ENCODE results near the gene CHN2.
A peak's percentile ranks its signal among the peaks of the same experiment; 100 is the strongest.

Gene CHN2

DNA sequence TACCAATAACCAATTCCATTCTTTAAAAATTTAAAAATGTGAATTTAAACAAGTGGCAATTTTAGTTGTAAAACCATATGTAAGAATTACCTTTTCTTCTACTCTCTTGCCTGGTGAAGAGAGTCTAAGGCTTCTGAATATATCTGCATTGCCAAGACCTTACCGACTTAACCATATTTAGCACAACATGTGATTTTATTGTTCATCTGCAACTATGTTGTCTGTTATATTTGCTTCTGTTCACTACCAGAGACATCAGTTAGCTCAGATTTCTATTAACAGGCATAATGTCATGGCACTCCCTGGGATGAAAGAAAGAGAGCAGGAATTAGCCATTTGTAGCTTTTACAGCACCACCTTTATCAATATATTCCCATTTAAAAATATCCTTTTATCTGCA lies 55.3 kb downstream of the CHN2 start:
- Histone ChIP-seq H3K4me1 (ENCODE audit: control extremely low read depth in 1 of 4, control insufficient read depth in 4 of 4, insufficient read depth in 4 of 4, low read length in 3 of 4) (peaks cover 3 to 33% (median 26%) of the 10 kb centered on the region in 4 experiments), H3K9me3 (ENCODE audit: control extremely low read depth in 1 of 5, control insufficient read depth in 4 of 5, insufficient read depth in 2 of 5, low read depth in 1 of 5, low read length in 4 of 5) (no peaks in the 10 kb centered on the region), H3K27ac (ENCODE audit: insufficient read depth in 1 of 2, low read depth in 1 of 2, low read length in 2 of 2, poor library complexity in 1 of 2, severe bottlenecking in 2 of 2) (no peak overlapping the region), H3K36me3 (ENCODE audit: control insufficient read depth in 4 of 4, insufficient read depth in 4 of 4, low read length in 3 of 4) (no peaks in the 10 kb centered on the region), H3K27me3 (replicated peaks in 2 of 5; ENCODE audit: control insufficient read depth in 4 of 5, insufficient read depth in 5 of 5, low read length in 4 of 5) (no peaks in the 10 kb centered on the region), H3K4me3 (ENCODE audit: control insufficient read depth in 1 of 7, extremely low read depth in 1 of 7, insufficient read depth in 4 of 7, low read depth in 2 of 7, low read length in 6 of 7) (no peak overlapping the region)
- WGBS (ENCODE audit: insufficient coverage), result no CpG with 5 or more reads among the region's 1 CpG
- ChIA-PET CTCF (interaction anchor here (0.9 to 1.0 kb wide), 2 partner anchors 9 to 94 kb away, joined by 3 read pairs; no protein-coding TSS in a partner anchor), POLR2A (no interaction called here)
- DNase-seq, result no peak

DNA sequence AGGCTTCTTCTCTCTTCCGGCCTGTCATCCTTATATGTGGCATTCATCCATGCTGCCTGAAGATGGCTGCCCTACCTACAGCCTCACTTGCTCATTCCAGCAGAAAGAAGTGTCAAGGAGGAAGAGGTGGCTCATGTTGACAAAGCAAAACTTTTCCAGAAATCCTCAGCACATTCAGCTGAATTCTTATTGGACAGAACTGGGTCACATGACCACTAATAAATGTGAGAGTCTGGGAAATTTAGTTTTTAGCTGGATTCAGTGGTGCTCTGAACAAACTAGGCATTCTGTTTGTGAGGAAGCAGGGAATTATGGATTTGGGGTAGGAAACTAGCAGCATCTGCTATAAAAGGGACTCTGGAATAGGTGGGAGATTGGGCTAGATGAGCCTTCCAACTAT lies 58.6 kb downstream of the CHN2 start:
- no peak for DNase-seq
- ChIA-PET POLR2A (no interaction called here), CTCF (interaction anchor here (1.1 kb wide), 1 partner anchor 73 kb away, joined by 3 read pairs; no protein-coding TSS in a partner anchor)
- Histone ChIP-seq H3K27me3 (replicated peaks in 2 of 5; ENCODE audit: control insufficient read depth in 4 of 5, insufficient read depth in 5 of 5, low read length in 4 of 5) (no peaks in the 10 kb centered on the region), H3K27ac (ENCODE audit: insufficient read depth in 1 of 2, low read depth in 1 of 2, low read length in 2 of 2, poor library complexity in 1 of 2, severe bottlenecking in 2 of 2) (no peak overlapping the region), H3K36me3 (ENCODE audit: control insufficient read depth in 4 of 4, insufficient read depth in 4 of 4, low read length in 3 of 4) (no peaks in the 10 kb centered on the region), H3K4me3 (ENCODE audit: control insufficient read depth in 1 of 7, extremely low read depth in 1 of 7, insufficient read depth in 4 of 7, low read depth in 2 of 7, low read length in 6 of 7) (no peak overlapping the region), H3K9me3 (ENCODE audit: control extremely low read depth in 1 of 5, control insufficient read depth in 4 of 5, insufficient read depth in 2 of 5, low read depth in 1 of 5, low read length in 4 of 5) (no peaks in the 10 kb centered on the region), H3K4me1 (ENCODE audit: control extremely low read depth in 1 of 4, control insufficient read depth in 4 of 4, insufficient read depth in 4 of 4, low read length in 3 of 4) (peaks cover 3 to 11% (median 8%) of the 10 kb centered on the region in 4 experiments)
- WGBS (ENCODE audit: insufficient coverage), result 100% methylated on average over 1 of the region's 1 CpG

GRCh38 chr7:29254591-29254990 lies 60.0 kb downstream of the CHN2 start:
- 89% methylated on average over 6 of the region's 6 CpGs for WGBS (ENCODE audit: insufficient coverage)
- H3K9me3 ChIP-seq (ENCODE audit: control extremely low read depth in 1 of 5, control insufficient read depth in 4 of 5, insufficient read depth in 2 of 5, low read depth in 1 of 5, low read length in 4 of 5), result no peaks in the 10 kb centered on the region
- peak in 1 of 3 donors; percentile 31 for DNase-seq
- H3K27me3 ChIP-seq (replicated peaks in 2 of 5; ENCODE audit: control insufficient read depth in 4 of 5, insufficient read depth in 5 of 5, low read length in 4 of 5), result no peaks in the 10 kb centered on the region
- ChIA-PET POLR2A (no interaction called here), CTCF (no interaction called here)
- no peak overlapping the region for H3K27ac ChIP-seq (ENCODE audit: insufficient read depth in 1 of 2, low read depth in 1 of 2, low read length in 2 of 2, poor library complexity in 1 of 2, severe bottlenecking in 2 of 2)
- peaks cover 0 to 3% (median 0%) of the 10 kb centered on the region in 4 experiments for H3K4me1 ChIP-seq (ENCODE audit: control extremely low read depth in 1 of 4, control insufficient read depth in 4 of 4, insufficient read depth in 4 of 4, low read length in 3 of 4)
- no peaks in the 10 kb centered on the region for H3K36me3 ChIP-seq (ENCODE audit: control insufficient read depth in 4 of 4, insufficient read depth in 4 of 4, low read length in 3 of 4)
- no peak overlapping the region for H3K4me3 ChIP-seq (ENCODE audit: control insufficient read depth in 1 of 7, extremely low read depth in 1 of 7, insufficient read depth in 4 of 7, low read depth in 2 of 7, low read length in 6 of 7)

DNA sequence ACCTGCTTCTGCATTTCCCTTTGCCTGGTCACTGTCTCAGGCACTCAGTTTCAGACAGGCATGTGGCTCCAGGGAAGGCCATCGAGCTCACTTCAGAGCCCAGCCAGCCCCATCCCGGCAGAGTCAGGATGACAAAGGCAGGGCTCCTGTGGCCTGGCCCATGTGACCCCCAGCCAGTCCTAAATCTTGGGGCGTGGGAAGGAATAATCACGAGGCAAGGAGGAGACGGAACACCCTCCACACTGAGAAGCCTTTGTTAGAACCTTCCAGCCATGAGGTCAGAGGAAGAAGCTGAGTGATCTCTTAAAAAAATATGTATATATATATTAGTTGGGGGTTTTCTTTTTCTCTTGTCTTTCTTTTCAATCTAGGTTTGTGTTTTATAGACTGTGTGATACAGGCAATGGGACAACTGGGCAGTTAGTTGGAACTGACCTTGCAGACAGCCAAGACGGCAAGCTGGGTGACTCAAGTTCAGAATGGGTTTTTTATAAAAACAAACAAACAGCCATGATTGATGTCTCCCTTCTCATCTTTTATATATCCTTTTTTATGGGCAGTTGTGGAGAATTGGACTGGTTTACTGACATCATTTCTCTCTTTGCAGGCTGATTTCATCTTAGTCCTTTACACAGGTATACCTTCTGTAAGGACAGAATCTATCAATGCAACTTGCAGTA lies 60.8 kb downstream of the CHN2 start:
- Histone ChIP-seq H3K36me3 (ENCODE audit: control insufficient read depth in 4 of 4, insufficient read depth in 4 of 4, low read length in 3 of 4) (no peaks in the 10 kb centered on the region), H3K27me3 (replicated peaks in 2 of 5; ENCODE audit: control insufficient read depth in 4 of 5, insufficient read depth in 5 of 5, low read length in 4 of 5) (no peaks in the 10 kb centered on the region), H3K4me3 (ENCODE audit: control insufficient read depth in 1 of 7, extremely low read depth in 1 of 7, insufficient read depth in 4 of 7, low read depth in 2 of 7, low read length in 6 of 7) (no peak overlapping the region), H3K27ac (ENCODE audit: insufficient read depth in 1 of 2, low read depth in 1 of 2, low read length in 2 of 2, poor library complexity in 1 of 2, severe bottlenecking in 2 of 2) (no peak overlapping the region), H3K4me1 (ENCODE audit: control extremely low read depth in 1 of 4, control insufficient read depth in 4 of 4, insufficient read depth in 4 of 4, low read length in 3 of 4) (peaks cover 0 to 1% (median 0%) of the 10 kb centered on the region in 4 experiments), H3K9me3 (ENCODE audit: control extremely low read depth in 1 of 5, control insufficient read depth in 4 of 5, insufficient read depth in 2 of 5, low read depth in 1 of 5, low read length in 4 of 5) (no peaks in the 10 kb centered on the region)
- no peak for DNase-seq
- WGBS (ENCODE audit: insufficient coverage), result no CpG with 5 or more reads among the region's 6 CpGs
- ChIA-PET POLR2A (no interaction called here), CTCF (no interaction called here)

- Histone ChIP-seq H3K4me1 (ENCODE audit: control extremely low read depth in 1 of 4, control insufficient read depth in 4 of 4, insufficient read depth in 4 of 4, low read length in 3 of 4) (no peaks in the 10 kb centered on the region), H3K27ac (ENCODE audit: insufficient read depth in 1 of 2, low read depth in 1 of 2, low read length in 2 of 2, poor library complexity in 1 of 2, severe bottlenecking in 2 of 2) (no peak overlapping the region), H3K4me3 (ENCODE audit: control insufficient read depth in 1 of 7, extremely low read depth in 1 of 7, insufficient read depth in 4 of 7, low read depth in 2 of 7, low read length in 6 of 7) (no peak overlapping the region), H3K9me3 (ENCODE audit: control extremely low read depth in 1 of 5, control insufficient read depth in 4 of 5, insufficient read depth in 2 of 5, low read depth in 1 of 5, low read length in 4 of 5) (no peaks in the 10 kb centered on the region), H3K27me3 (replicated peaks in 2 of 5; ENCODE audit: control insufficient read depth in 4 of 5, insufficient read depth in 5 of 5, low read length in 4 of 5) (no peaks in the 10 kb centered on the region), H3K36me3 (ENCODE audit: control insufficient read depth in 4 of 4, insufficient read depth in 4 of 4, low read length in 3 of 4) (no peaks in the 10 kb centered on the region)
- DNase-seq, result peak in 2 of 3 donors; percentile 20 to 44
- WGBS (ENCODE audit: insufficient coverage), result 100% methylated on average over 1 of the region's 5 CpGs
- POLR2A ChIA-PET, result no interaction called here
- CTCF ChIA-PET, result no interaction called here
Observed at GRCh38 chr7:29255906-29256692, 61.5 kb downstream of the CHN2 start.

DNA sequence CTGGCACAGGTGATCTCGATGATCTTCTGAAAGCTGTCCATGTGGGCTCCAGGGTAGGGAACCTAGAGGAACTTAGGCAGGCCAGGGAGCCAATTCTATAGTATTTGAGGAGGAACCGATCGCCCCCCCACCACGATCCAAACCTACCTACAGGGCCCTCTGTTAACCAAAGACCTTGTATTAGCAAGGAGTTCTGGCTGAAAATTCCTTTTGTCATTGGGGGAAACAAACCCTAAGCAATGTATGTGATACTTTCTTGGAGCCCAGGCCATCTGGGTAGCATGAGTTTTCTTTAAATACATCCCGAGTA lies 62.1 kb downstream of the CHN2 start:
- no peak for DNase-seq
- H3K4me1 ChIP-seq (ENCODE audit: control extremely low read depth in 1 of 4, control insufficient read depth in 4 of 4, insufficient read depth in 4 of 4, low read length in 3 of 4), result no peaks in the 10 kb centered on the region
- WGBS (ENCODE audit: insufficient coverage), result 98% methylated on average over 5 of the region's 5 CpGs
- H3K36me3 ChIP-seq (ENCODE audit: control insufficient read depth in 4 of 4, insufficient read depth in 4 of 4, low read length in 3 of 4), result no peaks in the 10 kb centered on the region
- CTCF ChIA-PET, result no interaction called here
- no peaks in the 10 kb centered on the region for H3K27me3 ChIP-seq (replicated peaks in 2 of 5; ENCODE audit: control insufficient read depth in 4 of 5, insufficient read depth in 5 of 5, low read length in 4 of 5)
- no peak overlapping the region for H3K4me3 ChIP-seq (ENCODE audit: control insufficient read depth in 1 of 7, extremely low read depth in 1 of 7, insufficient read depth in 4 of 7, low read depth in 2 of 7, low read length in 6 of 7)
- no peaks in the 10 kb centered on the region for H3K9me3 ChIP-seq (ENCODE audit: control extremely low read depth in 1 of 5, control insufficient read depth in 4 of 5, insufficient read depth in 2 of 5, low read depth in 1 of 5, low read length in 4 of 5)
- POLR2A ChIA-PET, result no interaction called here
- H3K27ac ChIP-seq (ENCODE audit: insufficient read depth in 1 of 2, low read depth in 1 of 2, low read length in 2 of 2, poor library complexity in 1 of 2, severe bottlenecking in 2 of 2), result no peak overlapping the region

DNA sequence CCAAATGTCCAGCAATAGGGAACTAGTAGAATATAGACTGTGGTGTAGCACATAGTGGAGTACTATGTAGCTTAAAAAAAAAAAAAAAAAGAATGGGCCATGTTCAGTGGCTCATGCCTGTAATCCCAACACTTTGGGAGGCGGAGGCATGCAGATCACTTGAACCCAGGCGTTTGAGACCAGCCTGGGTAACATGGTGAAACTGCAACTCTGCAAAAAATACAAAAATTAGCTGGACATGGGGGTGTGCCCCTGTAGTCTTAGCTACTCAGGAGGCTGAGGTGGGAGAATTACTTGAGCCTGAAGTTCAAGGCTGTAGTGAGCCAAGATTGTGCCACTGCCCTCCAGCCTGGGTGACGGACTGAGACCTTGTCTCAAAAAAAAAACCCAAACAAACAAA lies 64.4 kb downstream of the CHN2 start:
- POLR2A ChIA-PET, result no interaction called here
- Histone ChIP-seq H3K27ac (ENCODE audit: insufficient read depth in 1 of 2, low read depth in 1 of 2, low read length in 2 of 2, poor library complexity in 1 of 2, severe bottlenecking in 2 of 2) (no peak overlapping the region), H3K4me1 (ENCODE audit: control extremely low read depth in 1 of 4, control insufficient read depth in 4 of 4, insufficient read depth in 4 of 4, low read length in 3 of 4) (no peaks in the 10 kb centered on the region), H3K27me3 (replicated peaks in 2 of 5; ENCODE audit: control insufficient read depth in 4 of 5, insufficient read depth in 5 of 5, low read length in 4 of 5) (no peaks in the 10 kb centered on the region), H3K36me3 (ENCODE audit: control insufficient read depth in 4 of 4, insufficient read depth in 4 of 4, low read length in 3 of 4) (no peaks in the 10 kb centered on the region), H3K4me3 (ENCODE audit: control insufficient read depth in 1 of 7, extremely low read depth in 1 of 7, insufficient read depth in 4 of 7, low read depth in 2 of 7, low read length in 6 of 7) (no peak overlapping the region), H3K9me3 (ENCODE audit: control extremely low read depth in 1 of 5, control insufficient read depth in 4 of 5, insufficient read depth in 2 of 5, low read depth in 1 of 5, low read length in 4 of 5) (no peaks in the 10 kb centered on the region)
- CTCF ChIA-PET, result interaction anchor here (0.6 to 0.8 kb wide), 2 partner anchors 9 to 98 kb away, joined by 3 read pairs; no protein-coding TSS in a partner anchor
- no peak for DNase-seq
- 100% methylated on average over 2 of the region's 3 CpGs for WGBS (ENCODE audit: insufficient coverage)

Data from common myeloid progenitor, CD34-positive (primary cell).